ENCODE measurements around the gene SCP2. TPM values are rescaled to one million over a fixed set of nuclear protein-coding genes. Genes with fewer than 3 reads are reported as not detected.
A peak's percentile ranks its signal among the peaks of the same experiment; 100 is the strongest.

Gene SCP2
- total RNA-seq (2012; rRNA removed): 87.6 and 119 TPM in 2 replicates

GRCh38 chr1:52927212-52928014 lies at the start of gene SCP2:
SCP2 (plus strand) TSS chr1:52927276; CDS start chr1:52927397, 121 bp downstream.
- Histone ChIP-seq H3K36me3 (ENCODE audit: insufficient read depth, low read length) (no peaks in the 10 kb centered on the region), H3K4me2 (ENCODE audit: low read length) (peak within 1 kb of the TSS; percentile 90), H3K4me3 (ENCODE audit: low read length) (peak within 1 kb of the TSS; percentile 83), H3K9ac (ENCODE audit: low read depth, low read length) (peak within 1 kb of the TSS; percentile 77), H3K4me1 (ENCODE audit: control insufficient read depth, insufficient read depth, low read length) (peaks cover 11% of the 10 kb centered on the region), H3K27me3 (ENCODE audit: control insufficient read depth, insufficient read depth, low read length) (no peaks in the 10 kb centered on the region), H3K9me3 (replicated peaks; ENCODE audit: low read length) (no peaks in the 10 kb centered on the region)

- no peaks in the 10 kb centered on the region for H3K27me3 ChIP-seq (ENCODE audit: control insufficient read depth, insufficient read depth, low read length)
- H3K9ac ChIP-seq (ENCODE audit: low read depth, low read length): no peak overlapping the region
- H3K9me3 ChIP-seq (replicated peaks; ENCODE audit: low read length): no peaks in the 10 kb centered on the region
- no peak overlapping the region for H3K4me3 ChIP-seq (ENCODE audit: low read length)
- H3K4me2 ChIP-seq (ENCODE audit: low read length): no peak overlapping the region
- no peaks in the 10 kb centered on the region for H3K4me1 ChIP-seq (ENCODE audit: control insufficient read depth, insufficient read depth, low read length)
- no peaks in the 10 kb centered on the region for H3K36me3 ChIP-seq (ENCODE audit: insufficient read depth, low read length)
Observed at GRCh38 chr1:52877554-52877953, 49.5 kb upstream of the SCP2 start.

- Histone ChIP-seq H3K9me3 (replicated peaks; ENCODE audit: low read length) (no peaks in the 10 kb centered on the region), H3K4me1 (ENCODE audit: control insufficient read depth, insufficient read depth, low read length) (no peaks in the 10 kb centered on the region), H3K36me3 (ENCODE audit: insufficient read depth, low read length) (no peaks in the 10 kb centered on the region), H3K4me2 (ENCODE audit: low read length) (no peak overlapping the region), H3K9ac (ENCODE audit: low read depth, low read length) (no peak overlapping the region), H3K4me3 (ENCODE audit: low read length) (no peak overlapping the region), H3K27me3 (ENCODE audit: control insufficient read depth, insufficient read depth, low read length) (no peaks in the 10 kb centered on the region)
Observed at GRCh38 chr1:52880206-52880605, 46.9 kb upstream of the SCP2 start.

GRCh38 chr1:52887483-52887882 lies 39.6 kb upstream of the SCP2 start:
- H3K36me3 ChIP-seq (ENCODE audit: insufficient read depth, low read length): no peaks in the 10 kb centered on the region
- H3K4me2 ChIP-seq (ENCODE audit: low read length): no peak overlapping the region
- H3K9ac ChIP-seq (ENCODE audit: low read depth, low read length): no peak overlapping the region
- no peak overlapping the region for H3K4me3 ChIP-seq (ENCODE audit: low read length)
- H3K9me3 ChIP-seq (replicated peaks; ENCODE audit: low read length): no peaks in the 10 kb centered on the region
- H3K27me3 ChIP-seq (ENCODE audit: control insufficient read depth, insufficient read depth, low read length): no peaks in the 10 kb centered on the region
- no peaks in the 10 kb centered on the region for H3K4me1 ChIP-seq (ENCODE audit: control insufficient read depth, insufficient read depth, low read length)

GRCh38 chr1:52892424-52893215 lies 34.5 kb upstream of the SCP2 start:
- no peak overlapping the region for H3K4me2 ChIP-seq (ENCODE audit: low read length)
- no peaks in the 10 kb centered on the region for H3K4me1 ChIP-seq (ENCODE audit: control insufficient read depth, insufficient read depth, low read length)
- H3K4me3 ChIP-seq (ENCODE audit: low read length): no peak overlapping the region
- H3K27me3 ChIP-seq (ENCODE audit: control insufficient read depth, insufficient read depth, low read length): no peaks in the 10 kb centered on the region
- H3K36me3 ChIP-seq (ENCODE audit: insufficient read depth, low read length): no peaks in the 10 kb centered on the region
- no peaks in the 10 kb centered on the region for H3K9me3 ChIP-seq (replicated peaks; ENCODE audit: low read length)
- H3K9ac ChIP-seq (ENCODE audit: low read depth, low read length): no peak overlapping the region

GRCh38 chr1:52899445-52899894 lies 27.6 kb upstream of the SCP2 start:
- Histone ChIP-seq H3K9me3 (replicated peaks; ENCODE audit: low read length) (no peaks in the 10 kb centered on the region), H3K4me3 (ENCODE audit: low read length) (no peak overlapping the region), H3K4me1 (ENCODE audit: control insufficient read depth, insufficient read depth, low read length) (no peaks in the 10 kb centered on the region), H3K36me3 (ENCODE audit: insufficient read depth, low read length) (no peaks in the 10 kb centered on the region), H3K27me3 (ENCODE audit: control insufficient read depth, insufficient read depth, low read length) (no peaks in the 10 kb centered on the region), H3K9ac (ENCODE audit: low read depth, low read length) (no peak overlapping the region), H3K4me2 (ENCODE audit: low read length) (no peak overlapping the region)

DNA sequence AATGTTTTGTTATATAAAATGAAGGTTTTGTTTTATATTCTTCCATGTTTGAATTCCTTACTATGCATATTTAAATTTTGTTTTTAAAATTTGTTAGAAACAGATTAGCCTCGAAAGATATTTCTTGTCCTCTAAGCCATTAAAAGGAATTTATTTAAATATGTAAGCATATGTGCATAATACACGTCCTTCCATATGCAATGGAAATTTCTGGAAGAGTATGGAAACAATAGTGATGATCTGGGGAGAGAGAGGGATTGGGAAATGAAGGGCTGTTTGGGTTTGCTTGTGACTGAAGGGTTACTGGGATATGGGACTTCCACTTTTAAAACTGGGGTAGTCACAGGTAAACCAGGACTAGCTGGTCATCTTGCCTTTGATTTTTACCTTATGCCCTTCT lies 26.7 kb upstream of the SCP2 start:
- Histone ChIP-seq H3K27me3 (ENCODE audit: control insufficient read depth, insufficient read depth, low read length) (no peaks in the 10 kb centered on the region), H3K4me1 (ENCODE audit: control insufficient read depth, insufficient read depth, low read length) (no peaks in the 10 kb centered on the region), H3K36me3 (ENCODE audit: insufficient read depth, low read length) (no peaks in the 10 kb centered on the region), H3K4me2 (ENCODE audit: low read length) (no peak overlapping the region), H3K4me3 (ENCODE audit: low read length) (no peak overlapping the region), H3K9me3 (replicated peaks; ENCODE audit: low read length) (no peaks in the 10 kb centered on the region), H3K9ac (ENCODE audit: low read depth, low read length) (no peak overlapping the region)

- Histone ChIP-seq H3K4me2 (ENCODE audit: low read length) (no peak overlapping the region), H3K9me3 (replicated peaks; ENCODE audit: low read length) (no peaks in the 10 kb centered on the region), H3K9ac (ENCODE audit: low read depth, low read length) (no peak overlapping the region), H3K27me3 (ENCODE audit: control insufficient read depth, insufficient read depth, low read length) (no peaks in the 10 kb centered on the region), H3K4me1 (ENCODE audit: control insufficient read depth, insufficient read depth, low read length) (no peaks in the 10 kb centered on the region), H3K36me3 (ENCODE audit: insufficient read depth, low read length) (no peaks in the 10 kb centered on the region), H3K4me3 (ENCODE audit: low read length) (no peak overlapping the region)
Observed at GRCh38 chr1:52901384-52901783, 25.7 kb upstream of the SCP2 start.

- H3K9ac ChIP-seq (ENCODE audit: low read depth, low read length): no peak overlapping the region
- H3K9me3 ChIP-seq (replicated peaks; ENCODE audit: low read length): no peaks in the 10 kb centered on the region
- no peaks in the 10 kb centered on the region for H3K27me3 ChIP-seq (ENCODE audit: control insufficient read depth, insufficient read depth, low read length)
Observed at GRCh38 chr1:52904208-52904926, 22.7 kb upstream of the SCP2 start.

GRCh38 chr1:52904927-52905698 lies 22.0 kb upstream of the SCP2 start:
- no peak overlapping the region for H3K4me2 ChIP-seq (ENCODE audit: low read length)
- no peak overlapping the region for H3K4me3 ChIP-seq (ENCODE audit: low read length)
- H3K9ac ChIP-seq (ENCODE audit: low read depth, low read length): no peak overlapping the region
- H3K9me3 ChIP-seq (replicated peaks; ENCODE audit: low read length): no peaks in the 10 kb centered on the region
- H3K36me3 ChIP-seq (ENCODE audit: insufficient read depth, low read length): no peaks in the 10 kb centered on the region
- no peaks in the 10 kb centered on the region for H3K4me1 ChIP-seq (ENCODE audit: control insufficient read depth, insufficient read depth, low read length)
- H3K27me3 ChIP-seq (ENCODE audit: control insufficient read depth, insufficient read depth, low read length): no peaks in the 10 kb centered on the region

More at GRCh38 chr1:52904208-52904926, 22.7 kb upstream of the SCP2 start:
- Histone ChIP-seq H3K4me3 (ENCODE audit: low read length) (no peak overlapping the region), H3K4me2 (ENCODE audit: low read length) (no peak overlapping the region), H3K4me1 (ENCODE audit: control insufficient read depth, insufficient read depth, low read length) (no peaks in the 10 kb centered on the region), H3K36me3 (ENCODE audit: insufficient read depth, low read length) (no peaks in the 10 kb centered on the region)

All from skeletal muscle satellite cell (primary cell).